WTC11 (cell line): ENCODE measurements around the gene CD207. TPM values are rescaled to one million over a fixed set of nuclear protein-coding genes. Genes with fewer than 3 reads are reported as not detected.

Experiments
- ATAC-seq: fragments of 200-7000 bp; cut with Tn5 transposase; 2 replicates; pipeline ENCODE4 v1.10.0; 2021; ENCODE audit warnings: mild to moderate bottlenecking, moderate library complexity
- CTCF ChIA-PET: fragments of 300-600 bp; sonication (Branson Sonifier 250); formaldehyde crosslinking; loops from one replicate; lab custom pipeline; 2021; ENCODE audit warnings: antibody characterized with exemption; lab: Charles Lee
- POLR2A ChIA-PET: fragments of 350-600 bp; sonication (Branson Sonifier 250); formaldehyde crosslinking; loops from one replicate; lab custom pipeline; 2021; ENCODE audit warnings: antibody characterized with exemption; lab: Charles Lee
- DNase-seq: peaks from one replicate; pipeline ENCODE4 v3.0.0; 2021; ENCODE audit warnings: low spot score
- H3K27ac Mint-ChIP-seq: 2 replicates; pipeline ENCODE4 v1.8.0; 2021; ENCODE audit warnings: mixed read lengths
- H3K27me3 Mint-ChIP-seq: 2 replicates; pipeline ENCODE4 v1.8.0; 2021; ENCODE audit warnings: low read depth, mild to moderate bottlenecking, moderate library complexity, mixed read lengths
- H3K36me3 Mint-ChIP-seq: 2 replicates; pipeline ENCODE4 v1.8.0; 2021; ENCODE audit warnings: mixed read lengths
- H3K4me1 Mint-ChIP-seq: 2 replicates; pipeline ENCODE4 v1.8.0; 2022; ENCODE audit warnings: mixed read lengths
- H3K4me3 Mint-ChIP-seq: 2 replicates; pipeline ENCODE4 v1.8.0; 2021; ENCODE audit warnings: mild to moderate bottlenecking, moderate library complexity, mixed read lengths
- H3K9me3 Mint-ChIP-seq: 2 replicates; pipeline ENCODE4 v1.8.0; 2021; ENCODE audit warnings: mixed read lengths
- AFF4 ChIP-seq: sonication (generic); formaldehyde crosslinking; IDR thresholded peaks from 2 replicates; pipeline ENCODE4 v1.8.1; 2023; ENCODE audit warnings: mild to moderate bottlenecking, missing genetic modification reagents, borderline replicate concordance
- CDX4 ChIP-seq: fragments of 250-450 bp; sonication (Bioruptor Pico); IDR thresholded peaks from 2 replicates; pipeline ENCODE4 v1.9.0; 2021; ENCODE audit warnings: moderate library complexity, mild to moderate bottlenecking, inconsistent platforms, borderline replicate concordance
- E2F4 ChIP-seq: sonication (generic); formaldehyde crosslinking; IDR thresholded peaks from 2 replicates; pipeline ENCODE4 v1.8.1; 2022; ENCODE audit warnings: low read depth, mild to moderate bottlenecking, moderate library complexity, missing genetic modification reagents, borderline replicate concordance
- E2F5 ChIP-seq: sonication (generic); formaldehyde crosslinking; IDR thresholded peaks from 2 replicates; pipeline ENCODE4 v1.8.1; 2022; ENCODE audit warnings: mild to moderate bottlenecking, moderate library complexity, missing genetic modification reagents
- FOXP4 ChIP-seq: sonication (generic); formaldehyde crosslinking; IDR thresholded peaks from 2 replicates; pipeline ENCODE4 v1.8.0; 2022; ENCODE audit warnings: mild to moderate bottlenecking, missing genetic modification reagents
- IRF1 ChIP-seq: sonication (generic); formaldehyde crosslinking; IDR thresholded peaks from 2 replicates; pipeline ENCODE4 v1.8.0; 2023; ENCODE audit warnings: missing genetic modification reagents
- MXD4 ChIP-seq: fragments of 250-450 bp; sonication (Bioruptor Pico); IDR thresholded peaks from 2 replicates; pipeline ENCODE4 v1.8.0; 2021; ENCODE audit warnings: mild to moderate bottlenecking, moderate library complexity, borderline replicate concordance
- PRRX2 ChIP-seq: fragments of 250-450 bp; sonication (Bioruptor Pico); IDR thresholded peaks from 2 replicates; pipeline ENCODE4 v1.8.0; 2021; ENCODE audit warnings: mild to moderate bottlenecking
- SMAD4 ChIP-seq: sonication (generic); formaldehyde crosslinking; IDR thresholded peaks from 2 replicates; pipeline ENCODE4 v1.8.0; 2022; ENCODE audit warnings: mild to moderate bottlenecking, missing genetic modification reagents
- STAT6 ChIP-seq: sonication (generic); formaldehyde crosslinking; conservative IDR thresholded peaks from 2 replicates; pipeline ENCODE4 v1.8.1; 2023; ENCODE audit warnings: mild to moderate bottlenecking, low read depth, missing genetic modification reagents, moderate library complexity
- TP53 ChIP-seq: sonication (generic); formaldehyde crosslinking; IDR thresholded peaks from 2 replicates; pipeline ENCODE4 v1.8.1; 2023; ENCODE audit warnings: mild to moderate bottlenecking, missing genetic modification reagents
- ZNF317 ChIP-seq: sonication (generic); formaldehyde crosslinking; IDR thresholded peaks from 2 replicates; pipeline ENCODE4 v1.8.1; 2023; ENCODE audit warnings: low read depth, mild to moderate bottlenecking, moderate library complexity, missing genetic modification reagents, borderline replicate concordance
- ZNF396 ChIP-seq: fragments of 250-450 bp; sonication (Bioruptor Pico); IDR thresholded peaks from 2 replicates; pipeline ENCODE4 v1.8.0; 2021; ENCODE audit warnings: mild to moderate bottlenecking, moderate library complexity, borderline replicate concordance
- ZNF512 ChIP-seq: sonication (generic); formaldehyde crosslinking; IDR thresholded peaks from 2 replicates; pipeline ENCODE4 v1.8.1; 2022; ENCODE audit warnings: missing genetic modification reagents, borderline replicate concordance
- ZNF532 ChIP-seq: fragments of 250-450 bp; sonication (Bioruptor Pico); IDR thresholded peaks from 2 replicates; pipeline ENCODE4 v1.9.0; 2021; ENCODE audit warnings: mild to moderate bottlenecking, borderline replicate concordance
- total RNA-seq: library from RNA; stranded (reverse); gene quantifications from 3 replicates; pipeline ENCODE4 v1.2.3, GENCODE V29; 2021

CD207 gene
- total RNA-seq, 1 experiment from 2014 or later = not detected

- Mint-ChIP-seq H3K27ac (no peak overlapping the region), H3K36me3 (no peaks in the 10 kb centered on the region), H3K4me1 (peaks cover 15% of the 10 kb centered on the region)
- ChIA-PET POLR2A (no interaction called here), CTCF (interaction anchor here (1.2 kb wide), 1 partner anchor 157 kb away, joined by 3 read pairs; no protein-coding TSS in a partner anchor)
- no peak for DNase-seq
- TF ChIP-seq ZNF512 (no peak), STAT6 (CRISPR knock-in tag) (no peak), IRF1 (CRISPR knock-in tag) (no peak), CDX4 (no peak), E2F4 (CRISPR knock-in tag) (no peak), MXD4 (no peak), ZNF317 (CRISPR knock-in tag) (no peak)
- TF ChIP-seq, all 79 proteins: peak for 0
- peak; percentile 70 for ATAC-seq
- no peak overlapping the region for H3K4me3 Mint-ChIP-seq
- no peaks in the 10 kb centered on the region for H3K9me3 Mint-ChIP-seq
- peaks cover 27% of the 10 kb centered on the region for H3K27me3 Mint-ChIP-seq
Observed at GRCh38 chr2:70828115-70828514, 7.5 kb downstream of the CD207 start.

GRCh38 chr2:70827388-70827787 lies 8.2 kb downstream of the CD207 start:
- ATAC-seq (no peak), DNase-seq (no peak)
- Mint-ChIP-seq H3K9me3 (no peaks in the 10 kb centered on the region), H3K27me3 (peaks cover 24% of the 10 kb centered on the region), H3K36me3 (no peaks in the 10 kb centered on the region), H3K27ac (no peak overlapping the region), H3K4me3 (no peak overlapping the region), H3K4me1 (peaks cover 15% of the 10 kb centered on the region)
- POLR2A ChIA-PET = no interaction called here
- CTCF ChIA-PET = no interaction called here
- TF ChIP-seq AFF4 (CRISPR knock-in tag) = no peak
- TF ChIP-seq E2F5 (CRISPR knock-in tag) = no peak
- no peak for TF ChIP-seq SMAD4 (CRISPR knock-in tag)
- no peak for TF ChIP-seq TP53 (CRISPR knock-in tag)
- TF ChIP-seq ZNF532 (CRISPR knock-in tag) = no peak
- no peak for TF ChIP-seq ZNF396 (CRISPR knock-in tag)
- no peak for TF ChIP-seq FOXP4 (CRISPR knock-in tag)
- no peak for TF ChIP-seq PRRX2 (CRISPR knock-in tag)
